HepG2 (cell line): ENCODE data around the gene ASCC3. TPM values are rescaled to one million over a fixed set of nuclear protein-coding genes. Genes with fewer than 3 reads are reported as not detected.

Experiments used
- EHMT2 ChIP-seq: fragments of 200-600 bp; sonication (generic); IDR thresholded peaks from 2 replicates; pipeline ENCODE4 v1.7.0; 2017; ENCODE audit warnings: antibody characterized with exemption, low read depth, low read length, borderline replicate concordance
- GPBP1L1 ChIP-seq: sonication (generic); formaldehyde crosslinking; IDR thresholded peaks from 2 replicates; pipeline ENCODE4 v1.5.0; 2020; ENCODE audit warnings: mild to moderate bottlenecking, missing genetic modification reagents
- HMGXB4 ChIP-seq, 2 experiments: sonication (generic) in 1 of 2; formaldehyde crosslinking in 1 of 2; IDR thresholded peaks; 2 replicates each; pipeline versions ENCODE4 v1.4.0 to v1.6.1; 2018 to 2020; ENCODE audit warnings: missing genetic modification reagents in 2 of 2, borderline replicate concordance in 1 of 2, low read depth in 1 of 2, mild to moderate bottlenecking in 1 of 2, missing biosample characterization in 1 of 2
- NFYB ChIP-seq: sonication (generic); formaldehyde crosslinking; IDR thresholded peaks from 2 replicates; pipeline ENCODE4 v1.4.0; 2020; ENCODE audit warnings: missing genetic modification reagents
- PHB2 ChIP-seq: fragments of 450-650 bp; IDR thresholded peaks from 2 replicates; pipeline ENCODE4 v1.6.1; 2018; ENCODE audit not compliant: partially characterized antibody
- POLR2G ChIP-seq: fragments of 200-400 bp; formaldehyde crosslinking; IDR thresholded peaks from 2 replicates; pipeline ENCODE4 v1.6.1; 2018; ENCODE audit warnings: mild to moderate bottlenecking, low read depth, low read length, moderate library complexity
- SOX6 ChIP-seq, 2 experiments: fragments of 450-650 bp in 1 of 2; sonication (generic) in 1 of 2; formaldehyde crosslinking in 1 of 2; IDR thresholded peaks; 2 replicates each; pipeline versions ENCODE4 v1.4.0 to v1.6.1; 2017 to 2020; ENCODE audit warnings: antibody characterized with exemption in 1 of 2, mild to moderate bottlenecking in 1 of 2, missing genetic modification reagents in 1 of 2
- SRSF9 ChIP-seq: fragments of 200-400 bp; formaldehyde crosslinking; IDR thresholded peaks from 2 replicates; pipeline ENCODE4 v1.6.1; 2018; ENCODE audit warnings: borderline replicate concordance, mild to moderate bottlenecking, low read depth, low read length; ENCODE audit not compliant: insufficient read depth, poor library complexity, severe bottlenecking
- TEAD2 ChIP-seq: sonication (generic); formaldehyde crosslinking; IDR thresholded peaks from 2 replicates; pipeline ENCODE4 v1.9.0; 2021; ENCODE audit warnings: missing genetic modification reagents
- THAP7 ChIP-seq: sonication (generic); formaldehyde crosslinking; IDR thresholded peaks from 2 replicates; pipeline ENCODE4 v1.8.1; 2023; ENCODE audit warnings: mild to moderate bottlenecking, missing genetic modification reagents
- THYN1 ChIP-seq: sonication (generic); formaldehyde crosslinking; IDR thresholded peaks from 2 replicates; pipeline ENCODE4 v1.8.1; 2023; ENCODE audit warnings: low read depth, mild to moderate bottlenecking, moderate library complexity, missing genetic modification reagents, borderline replicate concordance
- ZBTB42 ChIP-seq: sonication (generic); formaldehyde crosslinking; IDR thresholded peaks from 2 replicates; pipeline ENCODE4 v1.5.0; 2020; ENCODE audit warnings: mild to moderate bottlenecking, missing genetic modification reagents
- ZNF17 ChIP-seq: sonication (generic); formaldehyde crosslinking; IDR thresholded peaks from 2 replicates; pipeline ENCODE4 v1.5.0; 2020; ENCODE audit warnings: mild to moderate bottlenecking, missing genetic modification reagents
- ZNF530 ChIP-seq: sonication (generic); formaldehyde crosslinking; IDR thresholded peaks from 2 replicates; pipeline ENCODE4 v1.5.0; 2020; ENCODE audit warnings: low read depth, mild to moderate bottlenecking, missing genetic modification reagents
- ZNF652 ChIP-seq: IDR thresholded peaks from 2 replicates; pipeline ENCODE4 v1.6.1; 2016; ENCODE audit warnings: low read depth, borderline replicate concordance
- ZNF737 ChIP-seq: sonication (generic); formaldehyde crosslinking; IDR thresholded peaks from 2 replicates; pipeline ENCODE4 v1.5.0; 2020; ENCODE audit warnings: missing genetic modification reagents, mild to moderate bottlenecking, borderline replicate concordance
- ZNF891 ChIP-seq: sonication (generic); formaldehyde crosslinking; IDR thresholded peaks from 2 replicates; pipeline ENCODE4 v1.5.0; 2020; ENCODE audit warnings: mild to moderate bottlenecking, missing genetic modification reagents
- ZSCAN5A ChIP-seq: sonication (generic); formaldehyde crosslinking; IDR thresholded peaks from 2 replicates; pipeline ENCODE4 v1.8.0; 2022; ENCODE audit warnings: mild to moderate bottlenecking, missing genetic modification reagents, borderline replicate concordance
- polyA plus RNA-seq, 8 experiments: library from polyadenylated mRNA; depleted of rRNA in 3 of 8; stranded (reverse) in 7 of 8; unstranded in 1 of 8; fragments of >200 nt; fragmentation: Illumina TruSeq in 4 of 8; extraction: Trizol in 4 of 8; gene quantifications; 2 replicates each; pipeline versions ENCODE4 v1.2.1 to v1.2.3, GENCODE V29; 2011 to 2016; ENCODE audit warnings: low read depth in 4 of 8, missing spikeins in 1 of 8, mixed read lengths in 1 of 8; ENCODE audit not compliant: insufficient read depth in 1 of 8
- total RNA-seq, 5 experiments: library from RNA; depleted of rRNA; stranded (reverse); fragments of >200 nt; fragmentation: Illumina TruSeq; extraction: Trizol; gene quantifications; 2 replicates each; pipeline ENCODE4 v1.2.3, GENCODE V29; 2016; ENCODE audit warnings: low read depth in 1 of 5
- TF ChIP-seq, protein P1 (sequence below): sonication (generic); formaldehyde crosslinking; IDR thresholded peaks from 2 replicates; pipeline ENCODE4 v1.4.0; 2020; ENCODE audit warnings: missing genetic modification reagents, mild to moderate bottlenecking, borderline replicate concordance

ASCC3 gene
- total and polyA plus RNA-seq, 2 of the 13 experiments (the other 11 are each of a cell fraction or from before 2014, with no cell fraction given): 23.1 to 55.7 TPM

- TF ChIP-seq SOX6 (IDR thresholded peaks at IDR 0.05) (no peak), SOX6 (CRISPR knock-in tag; IDR thresholded peaks at IDR 0.05) (peak; percentile 62), ZBTB42 (CRISPR knock-in tag) (peak; percentile 93), ZNF530 (CRISPR knock-in tag) (no peak), ZNF737 (no peak), HMGXB4 (CRISPR knock-in tag; IDR thresholded peaks at IDR 0.05; ENCODE audit: borderline replicate concordance in 1 of 2, low read depth in 1 of 2) (peak; percentile 82 to 88), GPBP1L1 (CRISPR knock-in tag) (no peak), PHB2 (no peak), TEAD2 (CRISPR knock-in tag) (no peak), EHMT2 (no peak), THYN1 (CRISPR knock-in tag) (no peak), POLR2G (peak; percentile 91), ZNF17 (CRISPR knock-in tag) (no peak), THAP7 (0 out of 2 replicates have a peak, but pooled peaks have one; percentile 79), ZNF652 (CRISPR knock-in tag) (no peak), SRSF9 (no peak), ZSCAN5A (CRISPR knock-in tag) (peak; percentile 77; the same call in 1 of the 2 replicates), NFYB (CRISPR knock-in tag) (peak; percentile 42), ZNF891 (CRISPR knock-in tag) (peak; percentile 99)
- TF ChIP-seq, protein P1, sequence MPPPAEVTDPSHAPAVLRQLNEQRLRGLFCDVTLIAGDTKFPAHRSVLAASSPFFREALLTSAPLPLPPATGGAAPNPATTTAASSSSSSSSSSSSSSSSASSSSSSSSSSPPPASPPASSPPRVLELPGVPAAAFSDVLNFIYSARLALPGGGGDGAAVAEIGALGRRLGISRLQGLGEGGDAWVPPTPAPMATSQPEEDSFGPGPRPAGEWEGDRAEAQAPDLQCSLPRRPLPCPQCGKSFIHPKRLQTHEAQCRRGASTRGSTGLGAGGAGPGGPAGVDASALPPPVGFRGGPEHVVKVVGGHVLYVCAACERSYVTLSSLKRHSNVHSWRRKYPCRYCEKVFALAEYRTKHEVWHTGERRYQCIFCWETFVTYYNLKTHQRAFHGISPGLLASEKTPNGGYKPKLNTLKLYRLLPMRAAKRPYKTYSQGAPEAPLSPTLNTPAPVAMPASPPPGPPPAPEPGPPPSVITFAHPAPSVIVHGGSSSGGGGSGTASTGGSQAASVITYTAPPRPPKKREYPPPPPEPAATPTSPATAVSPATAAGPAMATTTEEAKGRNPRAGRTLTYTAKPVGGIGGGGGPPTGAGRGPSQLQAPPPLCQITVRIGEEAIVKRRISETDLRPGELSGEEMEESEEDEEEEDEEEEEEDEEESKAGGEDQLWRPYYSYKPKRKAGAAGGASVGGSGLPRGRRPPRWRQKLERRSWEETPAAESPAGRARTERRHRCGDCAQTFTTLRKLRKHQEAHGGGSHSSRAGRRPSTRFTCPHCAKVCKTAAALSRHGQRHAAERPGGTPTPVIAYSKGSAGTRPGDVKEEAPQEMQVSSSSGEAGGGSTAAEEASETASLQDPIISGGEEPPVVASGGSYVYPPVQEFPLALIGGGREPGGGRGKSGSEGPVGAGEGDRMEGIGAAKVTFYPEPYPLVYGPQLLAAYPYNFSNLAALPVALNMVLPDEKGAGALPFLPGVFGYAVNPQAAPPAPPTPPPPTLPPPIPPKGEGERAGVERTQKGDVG (CRISPR knock-in tag): peak; percentile 30; the same call in 1 of the 2 replicates
These were observed at the start of gene ASCC3 (continued) for GRCh38 chr6:100880853-100881706.
